Femur (tissue), 1 donor: Measurements from ENCODE around the gene SELENOT.
A peak's percentile ranks its signal among the peaks of the same experiment; 100 is the strongest.
"Not testable (repeated sequence)": the region's sequence is repeated elsewhere in the genome, so short reads cannot be mapped to it uniquely, and the experiment has no call there.

Source experiments
- DNase-seq: peaks from one replicate; pipeline ENCODE4 v3.0.0-alpha.2; 2017

Gene SELENOT

GRCh38 chr3:150603153-150603979, at the start of gene SELENOT:
Gene SELENOT, plus strand, starts transcription at chr3:150603321. Its CDS starts 42 bp downstream, at chr3:150603363.
- peak; percentile 98 for DNase-seq

- DNase-seq: no peak
Measured at GRCh38 chr3:150555859-150556436, 47.2 kb upstream of the SELENOT start.

- DNase-seq: no peak
Measured at GRCh38 chr3:150556792-150557191, 46.3 kb upstream of the SELENOT start.

- DNase-seq: no peak
Measured at GRCh38 chr3:150557725-150558124, 45.4 kb upstream of the SELENOT start.

GRCh38 chr3:150564243-150564642, 38.9 kb upstream of the SELENOT start:
- DNase-seq: no peak

GRCh38 chr3:150567328-150567727, 35.8 kb upstream of the SELENOT start:
- DNase-seq: no peak

- DNase-seq: no peak
Measured at GRCh38 chr3:150577855-150578254, 25.3 kb upstream of the SELENOT start.

- DNase-seq: no peak
Measured at GRCh38 chr3:150581174-150581573, 21.9 kb upstream of the SELENOT start.

- no peak for DNase-seq
Measured at GRCh38 chr3:150582620-150583019, 20.5 kb upstream of the SELENOT start.

- DNase-seq: no peak
Measured at GRCh38 chr3:150583028-150583427, 20.1 kb upstream of the SELENOT start.

- DNase-seq: no peak
Measured at GRCh38 chr3:150588027-150588830, 14.9 kb upstream of the SELENOT start.

- no peak for DNase-seq
Measured at GRCh38 chr3:150589759-150590158, 13.4 kb upstream of the SELENOT start.

- DNase-seq: no peak
Measured at GRCh38 chr3:150594150-150594549, 9.0 kb upstream of the SELENOT start.

GRCh38 chr3:150597646-150598045, 5.5 kb upstream of the SELENOT start:
- no peak for DNase-seq

GRCh38 chr3:150599611-150600297, 3.4 kb upstream of the SELENOT start:
- DNase-seq: no peak

- not testable (repeated sequence) for DNase-seq
Measured at GRCh38 chr3:150600647-150601530, 2.2 kb upstream of the SELENOT start.

- no peak for DNase-seq
Measured at GRCh38 chr3:150602426-150603152, 532 bp upstream of the SELENOT start.

- DNase-seq: no peak
Measured at GRCh38 chr3:150603980-150604319, 829 bp downstream of the SELENOT start.

GRCh38 chr3:150605998-150606641, 3.0 kb downstream of the SELENOT start:
- no peak for DNase-seq

- DNase-seq: no peak
Measured at GRCh38 chr3:150607267-150608065, 4.3 kb downstream of the SELENOT start.
